ENCODE measurements around the gene ZNF526. TPM values are rescaled to one million over a fixed set of nuclear protein-coding genes. Genes with fewer than 3 reads are reported as not detected.

ZNF526 gene
- total RNA-seq, 1 donor from 2014 or later: 20.1 TPM

DNA sequence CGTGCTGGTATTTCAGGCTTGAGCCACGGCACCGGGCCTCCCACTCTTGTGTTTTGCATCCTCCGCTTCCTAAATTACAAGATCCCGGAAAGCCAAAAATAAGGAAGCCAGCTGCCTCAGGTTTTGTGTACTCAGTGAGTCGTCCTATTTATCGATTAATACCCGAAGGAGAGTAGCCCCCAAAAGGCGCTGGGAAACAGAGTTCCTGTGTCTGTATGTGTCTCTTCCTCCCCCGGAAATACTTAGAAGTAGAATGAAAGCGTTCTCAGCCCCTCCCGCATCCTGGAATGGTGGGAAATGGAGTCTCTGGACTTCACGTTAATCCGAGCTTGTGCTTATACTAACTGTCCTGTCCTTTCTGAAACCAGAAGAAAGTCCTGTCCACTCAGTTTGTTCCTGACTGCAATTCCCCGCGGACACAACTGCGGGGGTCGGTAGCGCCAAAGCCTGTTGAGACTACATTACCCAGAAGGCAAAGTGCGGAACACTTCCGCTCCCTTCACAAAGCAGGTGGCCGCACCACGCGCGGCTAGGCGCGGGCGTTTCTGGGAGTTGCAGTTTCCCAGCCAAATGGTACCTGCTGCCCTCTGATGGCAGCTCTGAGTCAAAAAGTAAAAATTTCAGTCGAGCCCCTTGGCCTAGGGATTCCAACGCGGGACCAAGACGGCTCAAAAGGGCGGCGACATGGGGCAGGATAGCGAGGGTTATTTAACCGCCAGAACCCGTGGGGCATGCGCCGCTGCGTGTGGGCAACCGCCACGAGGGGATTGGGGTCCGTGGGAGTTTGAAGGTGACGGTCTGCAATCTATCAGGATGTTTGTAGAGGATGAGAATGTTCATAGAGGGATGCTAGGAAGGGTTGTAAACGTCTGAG is 24.5 kb downstream of the ZNF526 start:
- intact Hi-C loops (cut with micrococcal nuclease): loop anchor here (1.0 to 5.0 kb wide), 9 partner anchors 11 to 1853 kb away; partner anchors contain the start of genes ERF, PAFAH1B3, POU2F2 and PRR19

- intact Hi-C loops (cut with micrococcal nuclease): no loop called here
Observed at GRCh38 chr19:42245231-42245630, 25.1 kb downstream of the ZNF526 start.

DNA sequence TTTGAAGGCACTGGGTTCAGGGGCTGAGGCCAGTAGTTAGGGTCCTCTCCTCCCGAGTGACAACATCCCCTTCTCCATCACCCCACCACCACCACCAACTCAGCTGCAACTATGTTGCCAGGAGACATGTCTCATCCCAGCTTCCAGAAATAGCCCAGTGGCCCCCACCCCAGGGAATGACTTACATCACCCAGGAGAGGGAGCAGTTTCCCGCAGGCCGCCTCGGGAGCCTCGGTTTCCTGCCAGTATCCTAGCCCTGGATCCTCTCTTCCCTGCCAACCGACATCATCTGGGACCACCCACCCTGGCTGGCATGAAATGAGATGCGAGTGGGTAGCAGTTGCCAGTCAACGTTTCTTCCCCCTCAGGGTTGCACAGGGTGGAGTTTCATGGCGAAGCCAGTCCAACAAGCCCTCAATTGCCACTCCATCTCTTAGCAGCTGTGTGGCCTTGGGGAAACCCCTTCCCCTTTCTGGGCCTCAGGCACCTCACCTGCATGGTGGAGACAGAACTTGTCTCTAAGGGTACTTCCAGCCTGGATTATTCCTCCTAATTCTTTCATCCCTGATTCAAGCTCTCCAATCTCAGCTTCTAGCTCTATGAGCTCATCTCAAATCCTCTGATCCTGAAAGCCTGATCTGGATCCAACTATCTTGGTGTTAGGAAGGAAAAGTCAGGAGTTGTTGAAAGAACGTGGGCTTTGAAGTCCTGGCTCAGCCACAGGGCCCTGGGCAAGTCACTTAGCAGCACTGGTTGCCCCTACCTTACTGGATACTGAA is 26.2 kb downstream of the ZNF526 start:
- intact Hi-C loops (cut with micrococcal nuclease): no loop called here

DNA sequence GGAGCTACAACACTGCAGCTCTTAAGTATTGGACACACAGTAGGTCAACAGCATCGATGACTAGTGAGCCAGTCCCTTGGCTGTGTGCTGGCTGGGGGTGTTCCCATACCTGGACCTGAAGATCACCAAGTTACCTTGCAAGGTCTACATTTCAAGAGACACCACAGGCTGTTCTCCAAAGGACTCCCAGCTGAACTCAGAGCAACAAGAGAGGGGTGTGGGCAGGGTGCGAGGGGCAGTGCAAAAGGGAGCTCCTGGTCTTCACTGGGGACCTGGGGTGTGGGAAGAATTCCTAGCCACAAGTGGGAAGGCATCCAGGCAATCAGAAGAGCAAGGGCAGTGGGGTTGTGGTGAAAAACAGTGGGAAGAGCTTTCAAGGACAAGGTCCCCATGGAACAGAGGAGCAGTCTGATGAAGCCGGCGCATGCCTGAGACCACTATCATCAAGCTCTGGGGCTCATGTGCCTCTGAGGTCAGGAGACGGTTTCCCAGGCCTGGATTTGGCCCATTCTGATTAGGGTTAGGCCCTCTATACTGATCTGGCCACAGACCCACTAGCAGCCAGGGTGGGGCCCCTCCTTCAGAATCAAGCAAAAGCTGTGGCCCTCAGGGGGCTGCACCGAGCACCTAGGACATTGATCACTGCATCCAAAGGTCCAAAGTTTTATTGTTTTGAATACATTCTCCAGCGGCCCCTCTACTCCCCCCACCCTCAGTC is 27.0 kb downstream of the ZNF526 start:
- intact Hi-C loops (cut with micrococcal nuclease): no loop called here

GRCh38 chr19:42247640-42248199 is 27.6 kb downstream of the ZNF526 start:
- intact Hi-C loops (cut with micrococcal nuclease): no loop called here

GRCh38 chr19:42248270-42249148 is 28.4 kb downstream of the ZNF526 start:
- intact Hi-C loops (cut with micrococcal nuclease): no loop called here

DNA sequence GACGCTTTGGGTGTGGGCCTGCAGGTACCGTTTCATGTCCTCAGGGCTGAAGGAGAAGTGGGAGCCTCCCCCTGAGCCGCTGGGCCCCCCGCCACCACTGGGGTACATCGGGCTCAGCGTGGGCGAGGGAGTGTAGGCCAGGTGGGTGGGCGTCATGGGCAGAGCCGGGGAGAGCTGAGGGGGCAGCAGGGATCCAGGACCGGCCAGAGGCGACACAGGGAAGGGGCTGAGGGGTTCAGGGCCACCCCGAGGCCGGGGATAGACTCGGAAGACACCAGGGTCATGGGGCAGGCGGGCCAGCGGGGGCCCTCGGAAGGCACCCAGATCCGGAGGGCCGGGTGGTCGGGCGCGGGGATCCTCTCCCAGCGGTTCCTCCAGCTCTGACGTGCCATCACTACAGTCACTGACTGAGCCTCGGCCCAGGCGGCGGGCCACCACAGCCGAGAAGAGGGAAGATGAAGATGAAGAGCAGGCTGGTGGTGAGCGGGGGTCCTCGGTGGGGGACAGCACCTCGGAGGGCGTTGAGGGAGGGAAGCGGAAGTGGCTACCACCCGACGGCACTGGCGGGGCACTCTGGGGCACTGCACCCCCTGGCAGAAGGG is 29.1 kb downstream of the ZNF526 start:
- intact Hi-C loops (cut with micrococcal nuclease): no loop called here

DNA sequence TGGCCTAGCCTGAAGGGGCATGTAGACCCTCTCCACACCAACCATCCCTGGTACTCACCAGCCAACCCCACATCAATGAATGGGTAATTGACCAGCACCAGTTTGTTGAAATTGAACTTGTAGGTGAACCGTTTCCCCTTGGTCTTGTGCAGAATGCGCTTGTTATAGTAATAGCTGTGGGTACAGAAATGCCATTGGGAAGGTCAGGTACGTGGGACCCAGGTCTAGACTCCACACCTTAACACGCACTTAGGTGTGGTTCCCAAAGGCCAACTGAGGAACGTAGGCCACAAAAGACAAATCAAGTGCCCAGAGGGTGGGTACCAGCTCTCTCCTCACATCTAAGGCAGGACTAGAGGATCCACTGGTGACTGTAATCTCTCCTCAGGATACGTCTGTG is 29.7 kb downstream of the ZNF526 start:
- intact Hi-C loops (cut with micrococcal nuclease): no loop called here

DNA sequence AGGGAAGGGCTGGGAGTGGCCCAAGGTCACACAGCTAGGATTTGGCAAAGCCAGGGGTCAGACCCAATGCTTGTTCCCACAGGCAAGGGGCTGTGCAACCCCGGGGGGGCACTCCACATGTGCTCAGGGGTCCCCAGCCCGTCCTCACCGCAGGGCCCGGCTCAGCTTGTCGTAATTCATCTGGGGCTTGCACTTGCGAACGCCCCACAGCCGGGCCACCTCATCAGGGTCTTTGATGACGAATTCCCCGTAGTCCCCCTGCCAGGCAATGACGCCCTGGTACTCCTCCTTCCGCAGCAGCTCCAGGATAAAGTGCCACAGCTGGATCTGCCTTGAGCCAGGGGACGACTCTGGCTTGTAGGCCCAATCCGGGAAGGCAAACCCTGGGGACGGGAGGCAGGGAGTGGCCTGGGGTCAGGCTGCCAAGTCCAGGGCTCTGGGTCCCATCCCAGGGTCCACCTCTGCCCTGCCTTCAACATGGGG is 30.1 kb downstream of the ZNF526 start:
- intact Hi-C loops (cut with micrococcal nuclease): no loop called here

DNA sequence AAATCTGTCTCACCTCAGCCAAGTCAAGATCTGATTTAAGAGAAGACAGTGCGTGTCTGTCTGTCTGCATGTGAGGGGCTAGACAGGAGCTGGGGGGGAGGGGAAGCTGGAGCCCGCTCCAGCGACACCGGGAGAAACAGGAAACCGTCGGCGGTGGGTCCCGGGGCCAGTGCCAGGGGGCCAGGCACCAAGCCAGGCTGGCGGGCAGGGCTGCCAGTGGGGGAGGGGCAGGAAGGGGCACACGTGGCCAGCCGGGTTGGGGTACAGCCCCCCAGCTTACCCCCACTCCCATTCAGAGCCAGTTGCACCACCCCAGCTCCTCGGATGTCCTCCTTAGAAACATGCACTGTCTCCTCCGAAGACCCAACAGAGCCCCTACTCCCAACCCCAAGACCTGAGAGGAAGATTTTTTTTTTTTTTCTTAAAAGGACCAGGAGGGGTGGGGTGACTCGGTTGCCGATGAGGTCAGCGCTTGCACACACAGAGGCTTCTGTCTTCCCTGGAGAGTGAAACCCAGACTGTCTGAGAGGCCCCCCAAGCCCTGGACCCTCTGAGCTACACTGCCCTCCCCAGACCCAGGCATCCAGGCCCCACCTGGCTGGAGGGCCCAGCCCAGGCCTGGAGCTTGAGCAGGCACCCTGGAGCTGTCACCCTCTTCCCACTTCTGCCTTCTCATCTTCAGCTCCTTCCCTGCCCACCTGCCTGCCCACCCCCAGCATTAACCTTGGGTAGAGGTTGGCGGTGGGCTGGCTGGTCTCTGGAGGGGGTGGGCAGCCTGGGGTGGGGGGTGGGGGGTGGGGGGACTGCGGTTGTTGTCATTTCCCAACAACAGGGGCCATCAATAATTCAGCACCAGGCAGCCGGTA is 30.8 kb downstream of the ZNF526 start:
- intact Hi-C loops (cut with micrococcal nuclease): no loop called here

DNA sequence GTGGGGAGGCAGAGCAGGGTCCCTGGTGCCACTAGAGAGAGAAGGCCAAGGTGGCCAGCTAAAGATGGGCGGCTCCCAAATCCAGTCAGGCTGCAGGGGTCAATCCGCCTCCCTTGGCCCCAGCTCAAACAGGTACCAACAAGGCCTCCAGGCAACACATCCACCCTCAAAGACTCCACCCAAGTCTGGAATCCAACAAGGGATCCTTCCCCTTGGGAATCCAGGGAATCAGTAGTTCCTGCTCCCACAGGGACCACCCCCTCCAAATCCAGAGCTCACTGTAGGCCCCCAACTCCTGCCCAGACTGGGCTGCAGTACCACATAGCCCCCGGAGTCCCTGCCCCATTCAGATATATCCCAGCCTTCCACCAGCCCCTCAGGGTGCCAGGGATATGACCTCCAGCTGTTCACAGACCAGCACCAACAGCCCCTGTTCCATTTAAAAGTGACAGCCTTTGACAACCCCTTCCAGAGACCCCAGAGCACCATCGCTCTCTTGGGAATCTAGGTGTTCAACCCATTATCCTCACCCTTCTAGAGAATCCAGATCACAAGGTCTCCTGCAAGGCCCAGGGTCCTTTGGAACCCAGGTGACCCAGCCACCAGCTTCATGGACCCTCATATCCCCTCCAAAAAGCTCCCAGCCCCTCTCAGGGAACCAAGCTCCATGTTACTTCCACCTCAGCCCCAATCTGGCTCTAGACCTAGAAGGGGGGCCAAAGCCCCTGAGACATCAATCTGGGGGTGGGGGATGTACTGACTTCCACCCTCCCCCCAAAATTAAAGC is 31.7 kb downstream of the ZNF526 start:
- intact Hi-C loops (cut with micrococcal nuclease): no loop called here

DNA sequence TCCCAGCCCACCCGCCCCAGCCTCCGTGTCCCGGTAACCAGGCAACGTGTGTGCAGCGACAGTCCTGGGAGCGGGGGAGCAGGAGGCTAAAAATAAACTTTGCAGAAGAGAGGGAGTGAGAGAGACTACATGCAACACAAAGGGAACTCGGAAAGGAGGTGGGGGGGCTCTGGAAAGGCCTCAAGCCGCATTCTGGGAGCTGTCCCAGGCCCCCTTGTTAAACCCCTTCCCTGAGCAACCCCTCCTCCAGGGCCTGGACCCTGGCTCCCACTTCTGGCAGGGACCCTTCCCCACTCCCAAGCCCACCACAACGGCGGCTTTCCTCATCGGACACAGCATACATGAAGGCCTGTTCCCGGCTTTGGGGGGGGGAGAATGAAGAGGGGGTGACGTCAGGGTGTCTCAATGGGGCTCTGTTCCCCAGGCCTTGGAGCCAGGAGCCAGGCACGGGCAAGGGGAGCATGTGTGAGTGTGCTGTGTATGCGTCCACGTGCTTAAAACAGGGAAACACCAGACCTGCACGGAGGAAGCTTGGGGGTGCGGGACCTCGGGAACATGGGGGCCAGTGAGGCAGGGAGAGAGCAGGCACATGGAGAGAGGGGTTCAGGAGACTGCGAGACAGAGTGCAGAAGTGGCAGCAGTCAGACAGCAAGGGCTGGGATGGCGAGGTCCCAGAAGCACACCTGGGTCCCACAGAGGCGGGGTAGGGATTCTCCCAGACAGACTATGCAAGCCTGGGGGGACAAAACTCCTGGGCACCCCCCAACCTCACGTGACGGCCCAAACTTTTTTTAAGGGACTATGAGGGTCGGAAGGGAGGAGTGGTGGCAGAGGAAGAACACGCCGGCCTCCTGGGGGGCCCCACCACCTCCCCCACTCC is 32.5 kb downstream of the ZNF526 start:
- intact Hi-C loops (cut with micrococcal nuclease): no loop called here

DNA sequence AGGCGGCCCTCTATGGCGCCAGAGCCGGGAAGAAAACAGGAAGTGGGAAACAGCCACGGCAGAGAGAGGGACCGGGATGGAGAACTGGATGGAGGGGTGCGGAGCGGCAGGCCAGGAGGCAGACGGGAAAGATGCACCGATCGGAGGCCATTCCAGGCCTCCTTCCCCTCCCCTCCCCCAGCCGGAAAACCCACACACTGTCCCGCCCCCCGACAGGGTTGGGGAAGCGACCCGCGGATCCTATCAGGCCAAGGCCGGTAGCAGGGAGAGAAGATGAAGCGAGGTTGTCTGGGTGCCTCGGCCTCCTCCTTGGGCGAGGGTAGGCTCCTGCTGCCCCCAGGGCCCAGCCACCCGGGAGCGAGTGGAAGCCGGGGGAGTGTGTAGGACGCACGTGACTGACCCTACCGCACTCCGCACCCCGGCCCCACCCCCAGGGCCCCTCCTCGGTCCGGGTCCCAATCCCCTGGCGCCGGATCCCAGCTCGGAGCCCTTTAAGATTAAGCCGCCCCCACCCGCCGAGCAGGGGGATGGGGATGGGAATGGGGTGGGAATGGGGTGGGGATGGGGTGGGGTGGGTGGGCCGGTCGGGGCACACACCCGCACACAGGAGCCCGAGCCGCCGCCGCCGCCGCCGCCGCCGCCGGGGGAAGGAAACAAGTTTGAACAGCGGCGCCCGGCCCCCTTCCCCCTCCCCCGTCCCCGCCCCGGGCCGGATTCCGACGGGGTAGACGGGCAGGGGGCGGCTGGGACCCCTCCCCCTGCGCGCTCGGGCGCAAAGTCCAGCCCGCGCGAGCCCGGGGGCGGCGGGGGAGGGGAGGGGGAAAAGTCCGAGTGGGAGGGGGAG is 33.4 kb downstream of the ZNF526 start:
- intact Hi-C loops (cut with micrococcal nuclease): loop anchor here (2.0 kb wide), 2 partner anchors 49 to 295 kb away; partner anchors contain the start of genes PAFAH1B3, PRR19 and RABAC1

DNA sequence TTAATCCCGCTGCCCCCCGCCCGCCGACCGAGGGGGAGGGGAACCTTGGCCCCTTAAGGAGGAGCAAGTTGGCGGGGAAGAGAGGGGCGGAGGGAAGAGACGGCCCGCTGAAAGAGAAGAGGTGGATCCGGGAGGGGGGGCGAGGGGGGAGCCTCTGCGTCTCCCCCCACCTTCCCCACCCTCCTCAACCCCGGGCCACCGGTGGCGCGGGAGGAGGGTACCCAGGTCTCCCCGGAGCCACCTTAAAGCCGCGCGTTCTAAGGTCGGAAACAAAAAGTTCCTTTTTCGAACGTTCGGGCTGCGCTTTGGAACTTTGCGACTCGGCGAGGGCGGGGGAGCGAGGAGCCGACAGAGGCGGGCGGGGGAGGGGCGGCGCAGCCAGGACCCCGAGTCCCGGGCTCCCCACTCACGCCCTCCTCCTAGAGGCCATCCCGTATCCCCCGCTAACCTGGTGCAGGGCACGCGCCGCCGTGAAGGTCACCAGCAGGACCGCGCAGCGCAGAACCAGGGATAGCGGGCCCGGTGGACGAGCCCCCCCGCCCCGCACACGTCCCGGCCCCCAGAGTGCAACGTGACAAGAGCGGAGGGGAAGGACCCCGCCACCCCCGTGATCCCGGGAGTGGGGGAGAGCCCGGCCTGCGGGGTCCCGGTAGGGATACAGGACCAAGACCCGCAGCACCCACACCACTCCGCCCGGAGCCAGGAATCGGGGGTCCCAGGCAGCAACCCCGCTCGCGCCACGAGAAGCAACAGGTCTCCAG is 34.2 kb downstream of the ZNF526 start:
- intact Hi-C loops (cut with micrococcal nuclease): loop anchor here (2.0 kb wide), 2 partner anchors 49 to 295 kb away; partner anchors contain the start of genes PAFAH1B3, PRR19 and RABAC1

Measured in T-helper 1 cell treated with Interleukin-12 subunit alpha and Interleukin-12 subunit beta and Interleukin-4 antibody, amounts not matched to agents 30 ng/mL and 1 ng/mL, for 36 hours (primary cell).